ENCODE measurements around the gene NDUFA11.
"Not testable (repeated sequence)": the region's sequence is repeated elsewhere in the genome, so short reads cannot be mapped to it uniquely, and the experiment has no call there.

Gene NDUFA11

GRCh38 chr19:5854121-5854520 lies 49.5 kb downstream of the NDUFA11 start:
- not testable (repeated sequence) for DNase-seq

DNA sequence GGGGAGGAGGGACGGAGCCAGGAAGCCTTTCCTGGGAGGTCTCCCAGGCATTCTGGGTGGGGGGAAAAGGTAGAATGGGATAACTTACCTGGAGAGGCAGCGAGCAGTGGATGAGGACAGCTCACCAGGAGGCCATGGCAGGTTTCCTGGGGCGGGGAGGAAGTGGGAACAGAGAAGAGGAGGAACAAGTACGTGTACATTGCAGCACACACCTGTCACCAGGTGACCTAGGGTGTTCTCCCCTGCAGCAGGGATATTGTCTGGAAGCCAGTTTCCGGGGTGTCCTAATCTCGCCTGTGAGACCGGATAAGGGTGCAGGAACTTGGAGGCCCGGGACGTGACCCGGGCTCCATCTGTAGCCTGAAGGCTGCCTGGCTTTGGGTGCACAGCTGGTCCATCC lies 52.3 kb downstream of the NDUFA11 start, which contains the start of gene FUT3:
Gene FUT3 (minus strand): TSS at position 148 of the 400 bp plus-strand sequence.
- no peak for DNase-seq

GRCh38 chr19:5850743-5851293 lies 52.8 kb downstream of the NDUFA11 start:
- no peak for DNase-seq

GRCh38 chr19:5850189-5850588 lies 53.4 kb downstream of the NDUFA11 start:
- DNase-seq = no peak

DNA sequence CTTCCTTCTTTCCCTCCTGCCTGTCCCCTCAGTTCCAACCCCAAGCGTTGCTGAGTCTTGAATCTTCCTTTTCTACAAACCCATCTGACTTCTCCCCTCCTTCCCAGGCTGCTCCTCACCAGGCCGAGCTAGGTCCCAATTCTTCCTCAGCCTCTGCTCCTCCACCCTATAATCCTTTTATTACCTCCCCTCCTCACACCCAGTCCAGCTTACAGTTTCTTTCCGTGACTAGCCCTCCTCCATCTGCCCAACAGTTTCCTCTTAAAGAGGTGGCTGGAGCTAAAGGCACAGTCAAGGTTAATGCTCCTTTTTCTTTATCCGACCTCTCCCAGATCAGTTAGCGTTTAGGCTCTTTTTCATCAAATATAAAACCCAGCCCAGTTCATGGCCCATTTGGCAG lies 55.0 kb downstream of the NDUFA11 start:
- DNase-seq = not testable (repeated sequence)

DNA sequence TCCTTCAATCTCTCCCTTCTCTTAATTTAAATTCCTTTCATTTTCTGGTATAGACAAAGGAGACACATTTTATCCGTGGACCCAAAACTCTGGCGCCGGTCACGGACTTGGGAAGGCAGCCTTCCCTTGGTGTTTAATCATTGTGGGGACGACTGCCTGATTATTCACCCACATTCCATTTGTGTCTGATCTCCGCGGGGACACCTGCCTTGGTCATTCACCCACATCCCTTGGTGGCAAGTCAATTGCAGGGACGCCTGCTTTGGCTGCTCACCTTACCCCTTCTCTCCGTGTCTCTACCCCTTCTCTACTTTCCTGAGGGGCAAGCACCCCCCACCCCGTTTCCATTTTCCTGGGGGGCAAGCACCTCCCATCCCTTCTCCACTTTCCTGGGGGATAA lies 55.7 kb downstream of the NDUFA11 start:
- DNase-seq = not testable (repeated sequence)
